GM23338 (cell line): ENCODE measurements around the gene LTBP3.
"Not testable (repeated sequence)": the region's sequence is repeated elsewhere in the genome, so short reads cannot be mapped to it uniquely, and the experiment has no call there.

ENCODE experiments used
- CREB1 ChIP-seq: fragments of 250-450 bp; sonication (Bioruptor Pico); IDR thresholded peaks from 2 replicates; pipeline ENCODE4 v1.5.0; 2020; ENCODE audit warnings: low read depth, mild to moderate bottlenecking, moderate library complexity
- CTCF ChIP-seq, 2 experiments: fragments of 200-600 bp in 1 of 2; sonication (generic) in 1 of 2; conservative IDR thresholded peaks; 2 replicates each; pipeline versions ENCODE4 v1.5.1 to v1.6.1; 2016 to 2017; ENCODE audit warnings: antibody characterized with exemption in 2 of 2, low read depth in 2 of 2, mild to moderate bottlenecking in 2 of 2, moderate library complexity in 1 of 2
- EZH2 ChIP-seq: fragments of 200-600 bp; sonication (generic); IDR thresholded peaks from one replicate; pipeline ENCODE4 v1.8.0; 2017; ENCODE audit warnings: antibody characterized with exemption, mild to moderate bottlenecking, low read depth; ENCODE audit not compliant: unreplicated experiment
- EZH2phosphoT487 ChIP-seq: fragments of 200-600 bp; sonication (generic); IDR thresholded peaks from one replicate; pipeline ENCODE4 v1.8.1; 2018; ENCODE audit warnings: antibody characterized with exemption; ENCODE audit not compliant: unreplicated experiment
- JUNB ChIP-seq: IDR thresholded peaks from one replicate; pipeline ENCODE4 v1.6.1; 2016; ENCODE audit warnings: antibody characterized with exemption; ENCODE audit not compliant: unreplicated experiment
- NANOG ChIP-seq: IDR thresholded peaks from 2 replicates; pipeline ENCODE4 v1.6.1; 2016; ENCODE audit warnings: antibody characterized with exemption, borderline replicate concordance
- POLR2AphosphoS5 ChIP-seq: IDR thresholded peaks from 2 replicates; pipeline ENCODE4 v1.6.1; 2016; ENCODE audit warnings: antibody characterized with exemption, low read depth
- ZNF331 ChIP-seq: fragments of 250-450 bp; sonication (Bioruptor Pico); IDR thresholded peaks from 2 replicates; pipeline ENCODE4 v1.5.0; 2020; ENCODE audit warnings: low read depth, mild to moderate bottlenecking, moderate library complexity
- TF ChIP-seq, protein P1 (sequence below): IDR thresholded peaks from one replicate; pipeline ENCODE4 v1.6.1; 2018; ENCODE audit warnings: antibody characterized with exemption; ENCODE audit not compliant: unreplicated experiment
- TF ChIP-seq, protein P2 (sequence below): IDR thresholded peaks from 2 replicates; pipeline ENCODE4 v1.6.1; 2016; ENCODE audit warnings: antibody characterized with exemption

DNA sequence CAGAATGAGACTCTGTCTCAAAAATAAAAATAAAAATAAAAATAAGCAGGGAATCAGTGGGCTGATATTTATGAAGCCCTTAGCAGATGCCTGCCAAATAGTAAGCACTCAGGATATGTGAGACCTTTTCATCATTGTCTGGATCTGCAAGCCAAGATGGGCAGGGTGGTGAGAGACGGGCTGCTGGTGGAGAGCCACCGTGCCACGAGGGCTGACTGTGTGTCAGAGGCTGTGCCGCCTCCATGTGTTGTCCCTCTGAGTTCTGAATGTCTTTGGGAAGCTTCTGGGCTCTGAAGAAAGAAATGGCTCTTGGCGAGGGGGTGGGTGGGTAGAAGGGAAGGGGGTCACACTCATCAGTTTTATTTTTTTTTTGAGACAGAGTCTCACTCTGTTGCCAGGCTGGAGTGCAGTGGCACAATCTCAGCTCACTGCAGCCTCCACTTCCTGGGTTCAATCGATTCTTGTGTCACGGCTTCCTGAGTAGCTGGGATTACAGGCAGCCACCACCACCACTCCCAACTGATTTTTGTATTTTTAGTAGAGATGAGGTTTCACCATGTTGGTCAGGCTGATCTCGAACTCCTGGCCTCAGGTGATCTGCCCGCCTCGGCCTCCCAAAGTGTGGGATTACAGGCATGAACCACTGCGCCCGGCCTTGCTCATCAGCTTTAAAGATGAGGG lies 6.9 kb upstream of the LTBP3 start:
- TF ChIP-seq POLR2AphosphoS5; CTCF (conservative IDR thresholded peaks at IDR 0.05; ENCODE audit: low read depth in 2 of 2); EZH2; JUNB; EZH2phosphoT487; ZNF331 (CRISPR knock-in tag); CREB1; NANOG: not testable (repeated sequence)
- TF ChIP-seq, protein P1, sequence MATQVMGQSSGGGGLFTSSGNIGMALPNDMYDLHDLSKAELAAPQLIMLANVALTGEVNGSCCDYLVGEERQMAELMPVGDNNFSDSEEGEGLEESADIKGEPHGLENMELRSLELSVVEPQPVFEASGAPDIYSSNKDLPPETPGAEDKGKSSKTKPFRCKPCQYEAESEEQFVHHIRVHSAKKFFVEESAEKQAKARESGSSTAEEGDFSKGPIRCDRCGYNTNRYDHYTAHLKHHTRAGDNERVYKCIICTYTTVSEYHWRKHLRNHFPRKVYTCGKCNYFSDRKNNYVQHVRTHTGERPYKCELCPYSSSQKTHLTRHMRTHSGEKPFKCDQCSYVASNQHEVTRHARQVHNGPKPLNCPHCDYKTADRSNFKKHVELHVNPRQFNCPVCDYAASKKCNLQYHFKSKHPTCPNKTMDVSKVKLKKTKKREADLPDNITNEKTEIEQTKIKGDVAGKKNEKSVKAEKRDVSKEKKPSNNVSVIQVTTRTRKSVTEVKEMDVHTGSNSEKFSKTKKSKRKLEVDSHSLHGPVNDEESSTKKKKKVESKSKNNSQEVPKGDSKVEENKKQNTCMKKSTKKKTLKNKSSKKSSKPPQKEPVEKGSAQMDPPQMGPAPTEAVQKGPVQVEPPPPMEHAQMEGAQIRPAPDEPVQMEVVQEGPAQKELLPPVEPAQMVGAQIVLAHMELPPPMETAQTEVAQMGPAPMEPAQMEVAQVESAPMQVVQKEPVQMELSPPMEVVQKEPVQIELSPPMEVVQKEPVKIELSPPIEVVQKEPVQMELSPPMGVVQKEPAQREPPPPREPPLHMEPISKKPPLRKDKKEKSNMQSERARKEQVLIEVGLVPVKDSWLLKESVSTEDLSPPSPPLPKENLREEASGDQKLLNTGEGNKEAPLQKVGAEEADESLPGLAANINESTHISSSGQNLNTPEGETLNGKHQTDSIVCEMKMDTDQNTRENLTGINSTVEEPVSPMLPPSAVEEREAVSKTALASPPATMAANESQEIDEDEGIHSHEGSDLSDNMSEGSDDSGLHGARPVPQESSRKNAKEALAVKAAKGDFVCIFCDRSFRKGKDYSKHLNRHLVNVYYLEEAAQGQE, result not testable (repeated sequence)
- TF ChIP-seq, protein P2, sequence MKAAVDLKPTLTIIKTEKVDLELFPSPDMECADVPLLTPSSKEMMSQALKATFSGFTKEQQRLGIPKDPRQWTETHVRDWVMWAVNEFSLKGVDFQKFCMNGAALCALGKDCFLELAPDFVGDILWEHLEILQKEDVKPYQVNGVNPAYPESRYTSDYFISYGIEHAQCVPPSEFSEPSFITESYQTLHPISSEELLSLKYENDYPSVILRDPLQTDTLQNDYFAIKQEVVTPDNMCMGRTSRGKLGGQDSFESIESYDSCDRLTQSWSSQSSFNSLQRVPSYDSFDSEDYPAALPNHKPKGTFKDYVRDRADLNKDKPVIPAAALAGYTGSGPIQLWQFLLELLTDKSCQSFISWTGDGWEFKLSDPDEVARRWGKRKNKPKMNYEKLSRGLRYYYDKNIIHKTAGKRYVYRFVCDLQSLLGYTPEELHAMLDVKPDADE, result not testable (repeated sequence)
